ENCODE data around the gene C17orf113.

- no peak for TF ChIP-seq EZH2 (IDR thresholded peaks at IDR 0.05; ENCODE audit: borderline replicate concordance, low read length)
- TF ChIP-seq CTCF (IDR thresholded peaks at IDR 0.05; ENCODE audit: low read length): no peak
These were observed 24.5 kb downstream of the C17orf113 start for GRCh38 chr17:42025936-42026335.
